ENCODE results near the gene TMEM9. TPM values are rescaled to one million over a fixed set of nuclear protein-coding genes. Genes with fewer than 3 reads are reported as not detected.

Gene TMEM9
- total and polyA plus RNA-seq, 2 donors (not counting 3 experiments of a cell fraction or from before 2014, with no cell fraction given): 39.3 to 96.1 TPM

- no peak for DNase-seq (ENCODE audit: low read depth, low spot score)
- no peak overlapping the region for H3K27ac ChIP-seq (ENCODE audit: insufficient read depth, low read depth, low read length)
- no peak overlapping the region for H3K9ac ChIP-seq (replicated peaks; ENCODE audit: extremely low read depth, insufficient read depth, low read length)
- H3K79me2 ChIP-seq (ENCODE audit: control insufficient read depth, insufficient read depth, low read length): no peaks in the 10 kb centered on the region
- FAIRE-seq: no peak
- peaks cover 4 to 12% of the 10 kb centered on the region in 2 experiments for H3K27me3 ChIP-seq (ENCODE audit: control insufficient read depth in 2 of 2, insufficient read depth in 2 of 2, low read length in 2 of 2)
- no peak overlapping the region for H3K4me2 ChIP-seq (ENCODE audit: insufficient read depth, low read length)
- H3K9me3 ChIP-seq (replicated peaks; ENCODE audit: control insufficient read depth, insufficient read depth, low read length): no peaks in the 10 kb centered on the region
- no peaks in the 10 kb centered on the region for H3K9me1 ChIP-seq (replicated peaks; ENCODE audit: control insufficient read depth, extremely low read depth, insufficient read depth, low read length)
- H2AFZ ChIP-seq (ENCODE audit: low read depth, low read length): no peak overlapping the region
- POLR2A ChIA-PET: no interaction called here
- dilution Hi-C loops (cut with MboI; ENCODE audit: extremely low pct_ligation_motif_present, low sequenced_read_pairs): no loop called here
- no peaks in the 10 kb centered on the region for H4K20me1 ChIP-seq (replicated peaks; ENCODE audit: control insufficient read depth, extremely low read depth, insufficient read depth, low read length)
- TF ChIP-seq GATA2 (IDR thresholded peaks at IDR 0.05; ENCODE audit: insufficient read depth, insufficient read length, low read depth, low read length) (no peak), CTCF (IDR thresholded peaks at IDR 0.05; ENCODE audit: extremely low read depth in 1 of 2, insufficient read depth in 1 of 2, low read depth in 1 of 2, low read length in 2 of 2) (no peak), FOS (IDR thresholded peaks at IDR 0.05; ENCODE audit: borderline replicate concordance, insufficient read depth, low read length) (no peak), EZH2 (IDR thresholded peaks at IDR 0.05; ENCODE audit: borderline replicate concordance, low read depth, low read length, severe bottlenecking) (no peak), MYC (IDR thresholded peaks at IDR 0.05; ENCODE audit: low read depth, low read length) (no peak), JUN (IDR thresholded peaks at IDR 0.05; ENCODE audit: borderline replicate concordance, insufficient read depth, insufficient read length, low read depth) (no peak), POLR2AphosphoS5 (IDR thresholded peaks at IDR 0.05; ENCODE audit: insufficient read depth, low read depth, low read length) (no peak), POLR2A (IDR thresholded peaks at IDR 0.05; ENCODE audit: low read depth, low read length) (no peak)
- TF ChIP-seq, protein P1, sequence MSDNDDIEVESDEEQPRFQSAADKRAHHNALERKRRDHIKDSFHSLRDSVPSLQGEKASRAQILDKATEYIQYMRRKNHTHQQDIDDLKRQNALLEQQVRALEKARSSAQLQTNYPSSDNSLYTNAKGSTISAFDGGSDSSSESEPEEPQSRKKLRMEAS (IDR thresholded peaks at IDR 0.05; ENCODE audit: insufficient read depth, insufficient read length): no peak
- no peak overlapping the region for H3K4me3 ChIP-seq (replicated peaks in 1 of 3; ENCODE audit: insufficient read depth in 1 of 3, low read depth in 1 of 3, low read length in 3 of 3)
- no peaks in the 10 kb centered on the region for H3K4me1 ChIP-seq (ENCODE audit: control insufficient read depth, extremely low read depth, insufficient read depth, low read length)
- intact Hi-C loops (cut with micrococcal nuclease): no loop called here
- H3K36me3 ChIP-seq (ENCODE audit: control insufficient read depth in 2 of 2, extremely low read depth in 1 of 2, insufficient read depth in 2 of 2, low read length in 2 of 2): no peaks in the 10 kb centered on the region
- no TSS peak for BruUV-seq (replicated peaks)
- CTCF ChIA-PET: no interaction called here
These were observed 63.7 kb downstream of the TMEM9 start for GRCh38 chr1:201090541-201090940.
